ENCODE results near the gene DDX27. TPM values are rescaled to one million over a fixed set of nuclear protein-coding genes. Genes with fewer than 3 reads are reported as not detected.

The DDX27 gene
- total and polyA plus RNA-seq, 9 of the 15 experiments (the other 6 are each of a cell fraction or from before 2014, with no cell fraction given) = 17.9 to 79.3 (median 57.0) TPM

GRCh38 chr20:49283176-49283702 is 64.0 kb downstream of the DDX27 start (continued):
- TF ChIP-seq HES1 (IDR thresholded peaks at IDR 0.05; ENCODE audit: low read depth) = no peak
- TF ChIP-seq STAT5A (IDR thresholded peaks at IDR 0.05; ENCODE audit: borderline replicate concordance, low read length) = no peak
- TF ChIP-seq BRD4 (IDR thresholded peaks at IDR 0.05) = no peak
- 0 out of 2 replicates have a peak, but pooled peaks have one; percentile 2 for TF ChIP-seq MYC (IDR thresholded peaks at IDR 0.05; ENCODE audit: low read depth, low read length)
- TF ChIP-seq MYC (CRISPR knock-in tag; IDR thresholded peaks at IDR 0.05; ENCODE audit: borderline replicate concordance, low read depth) = no peak
- TF ChIP-seq TSC22D4 (tag; IDR thresholded peaks at IDR 0.05) = no peak
- no peak for TF ChIP-seq ZNF124 (CRISPR knock-in tag; IDR thresholded peaks at IDR 0.05)
- TF ChIP-seq SRSF7 (optimal IDR thresholded peaks at IDR 0.05; ENCODE audit: low read depth, low read length) = no peak
- TF ChIP-seq CBFB (CRISPR knock-in tag; IDR thresholded peaks at IDR 0.05) = no peak
- TF ChIP-seq HLTF (IDR thresholded peaks at IDR 0.05) = no peak
- no peak for TF ChIP-seq NR3C1 (CRISPR knock-in tag; IDR thresholded peaks at IDR 0.05)
- TF ChIP-seq DIDO1 (tag; IDR thresholded peaks at IDR 0.05; ENCODE audit: low read depth) = no peak
- no peak for TF ChIP-seq BCLAF1 (IDR thresholded peaks at IDR 0.05; ENCODE audit: borderline replicate concordance in 1 of 2, control insufficient read depth in 1 of 2, low read depth in 2 of 2, low read length in 1 of 2)
- no peak for TF ChIP-seq MYNN (IDR thresholded peaks at IDR 0.05)
- no peak for TF ChIP-seq MYNN (CRISPR knock-in tag; IDR thresholded peaks at IDR 0.05)
- no peak for TF ChIP-seq HMG20B (CRISPR knock-in tag; IDR thresholded peaks at IDR 0.05)
- TF ChIP-seq HMBOX1 (IDR thresholded peaks at IDR 0.05) = no peak
- TF ChIP-seq TGIF2 (CRISPR knock-in tag; IDR thresholded peaks at IDR 0.05) = no peak
- no peak for TF ChIP-seq DEAF1 (CRISPR knock-in tag; IDR thresholded peaks at IDR 0.05)
- TF ChIP-seq ZHX1 (conservative IDR thresholded peaks at IDR 0.05; ENCODE audit: low read length) = no peak
- TF ChIP-seq GATAD2A (IDR thresholded peaks at IDR 0.05) = no peak
